ENCODE measurements around the gene PLCXD1. TPM values are rescaled to one million over a fixed set of nuclear protein-coding genes. Genes with fewer than 3 reads are reported as not detected.

The PLCXD1 gene
- total and polyA plus RNA-seq, 4 donors, result 2.6 to 25.7 (median 12.8) TPM

- no peak overlapping the region for H3K9ac ChIP-seq (ENCODE audit: low read depth in 1 of 2, low read length in 2 of 2)
- H3K4me1 ChIP-seq (ENCODE audit: control insufficient read depth in 4 of 4, insufficient read depth in 4 of 4, low read length in 3 of 4), result no peaks in the 10 kb centered on the region
- H3K27ac ChIP-seq (ENCODE audit: low read depth in 1 of 2, low read length in 2 of 2), result no peak overlapping the region
- H3K9me3 ChIP-seq (ENCODE audit: control insufficient read depth in 4 of 4, low read length in 3 of 4), result no peaks in the 10 kb centered on the region
- DNase-seq (ENCODE audit: low spot score), result no peak
- TF ChIP-seq REST (IDR thresholded peaks at IDR 0.05) (no peak), HNF4G (IDR thresholded peaks at IDR 0.05) (no peak), YY1 (IDR thresholded peaks at IDR 0.05) (no peak), ZBTB33 (IDR thresholded peaks at IDR 0.05) (no peak), SP1 (IDR thresholded peaks at IDR 0.05) (no peak), TAF1 (conservative IDR thresholded peaks at IDR 0.05) (no peak), EGR1 (IDR thresholded peaks at IDR 0.05; ENCODE audit: low read depth in 2 of 2) (no peak), JUND (IDR thresholded peaks at IDR 0.05) (no peak), HNF4A (conservative IDR thresholded peaks at IDR 0.05) (no peak), FOXA2 (IDR thresholded peaks at IDR 0.05) (no peak), CTCF (IDR thresholded peaks at IDR 0.05; ENCODE audit: low read depth, low read length, missing input control) (no peak), NR2F2 (IDR thresholded peaks at IDR 0.05) (no peak), GABPA (IDR thresholded peaks at IDR 0.05 in 1 of 2, conservative IDR thresholded peaks at IDR 0.05 in 1 of 2) (no peak), RXRA (IDR thresholded peaks at IDR 0.05) (no peak), FOXA1 (IDR thresholded peaks at IDR 0.05) (no peak)
- TF ChIP-seq, protein P1, sequence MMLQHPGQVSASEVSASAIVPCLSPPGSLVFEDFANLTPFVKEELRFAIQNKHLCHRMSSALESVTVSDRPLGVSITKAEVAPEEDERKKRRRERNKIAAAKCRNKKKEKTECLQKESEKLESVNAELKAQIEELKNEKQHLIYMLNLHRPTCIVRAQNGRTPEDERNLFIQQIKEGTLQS (IDR thresholded peaks at IDR 0.05), result no peak
- TF ChIP-seq, protein P2, sequence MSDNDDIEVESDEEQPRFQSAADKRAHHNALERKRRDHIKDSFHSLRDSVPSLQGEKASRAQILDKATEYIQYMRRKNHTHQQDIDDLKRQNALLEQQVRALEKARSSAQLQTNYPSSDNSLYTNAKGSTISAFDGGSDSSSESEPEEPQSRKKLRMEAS (IDR thresholded peaks at IDR 0.05), result no peak
- peaks cover 0 to 5% (median 2%) of the 10 kb centered on the region in 4 donors for H3K36me3 ChIP-seq (ENCODE audit: control insufficient read depth in 4 of 4, insufficient read depth in 3 of 4, low read depth in 1 of 4, low read length in 3 of 4)
- 97% methylated on average over 44 of the region's 44 CpGs for WGBS
- H3K27me3 ChIP-seq (ENCODE audit: control insufficient read depth in 4 of 4, insufficient read depth in 4 of 4, low read length in 3 of 4), result no peaks in the 10 kb centered on the region
- no peak overlapping the region for H3K4me3 ChIP-seq (ENCODE audit: low read depth in 1 of 3, low read length in 3 of 3)
Measured at GRCh38 chrX:338836-339400, 57.7 kb downstream of the PLCXD1 start.

Data from liver (tissue), 9 donors.